ENCODE data around the gene BCOR. TPM values are rescaled to one million over a fixed set of nuclear protein-coding genes. Genes with fewer than 3 reads are reported as not detected.

The BCOR gene
- total RNA-seq, 1 experiment from 2014 or later = 134 TPM

DNA sequence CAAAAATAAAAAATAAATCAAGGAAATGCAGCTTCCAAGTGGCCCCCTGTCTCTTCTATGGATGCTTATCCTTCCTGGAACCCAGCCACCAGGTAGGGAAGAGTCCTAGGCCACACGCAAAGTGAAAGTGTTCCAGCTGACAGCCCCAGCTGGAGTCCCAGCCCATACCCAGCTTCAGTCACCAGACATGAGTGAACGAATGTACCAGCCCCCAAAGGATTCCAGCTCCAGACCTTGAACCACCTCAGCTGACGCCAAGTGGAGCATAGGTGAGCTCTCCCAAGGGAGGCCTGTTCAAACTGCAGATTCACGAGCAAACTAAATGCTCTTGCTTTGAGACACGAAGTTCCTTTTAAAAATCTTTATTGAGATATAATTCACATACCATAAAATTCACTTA is 62.0 kb downstream of the BCOR start:
- Histone ChIP-seq H4K8ac (replicated peaks; ENCODE audit: insufficient read length, low read depth, low read length) (no peak overlapping the region), H3T11ph (ENCODE audit: low read length) (no peak overlapping the region), H2AFZ (ENCODE audit: low read length) (no peak overlapping the region), H3K23me2 (ENCODE audit: insufficient read length, low read depth, low read length, poor library complexity, severe bottlenecking) (no peaks in the 10 kb centered on the region), H4K5ac (ENCODE audit: insufficient read length, low read depth, low read length) (no peak overlapping the region), H2BK20ac (ENCODE audit: low read depth, low read length, poor library complexity, severe bottlenecking) (no peak overlapping the region), H3K27me3 (ENCODE audit: insufficient read depth, low read length) (no peaks in the 10 kb centered on the region), H3K14ac (ENCODE audit: insufficient read depth, low read length) (no peak overlapping the region), H3K9me3 (ENCODE audit: control insufficient read depth, low read depth, low read length) (no peaks in the 10 kb centered on the region), H4K91ac (ENCODE audit: insufficient read length, low read depth, low read length) (no peak overlapping the region), H3K27ac (ENCODE audit: insufficient read length, low read depth, low read length) (no peak overlapping the region), H3K79me1 (ENCODE audit: insufficient read depth, low read depth, low read length, poor library complexity, severe bottlenecking) (no peaks in the 10 kb centered on the region), H2BK15ac (ENCODE audit: low read depth, low read length) (no peak overlapping the region), H2BK12ac (ENCODE audit: insufficient read length, low read depth, low read length) (no peak overlapping the region), H2BK120ac (ENCODE audit: low read depth, low read length, poor library complexity, severe bottlenecking) (no peak overlapping the region), H2BK5ac (ENCODE audit: insufficient read length, low read length) (no peak overlapping the region), H3K9ac (ENCODE audit: extremely low read depth, insufficient read length, low read length) (no peak overlapping the region), H3K4me2 (ENCODE audit: insufficient read depth, insufficient read length, low read length) (no peak overlapping the region), H3K79me2 (ENCODE audit: insufficient read depth, low read length) (no peaks in the 10 kb centered on the region), H3K4ac (ENCODE audit: low read depth, low read length) (no peak overlapping the region), H3K23ac (ENCODE audit: insufficient read length, low read depth, low read length) (no peak overlapping the region), H3K18ac (ENCODE audit: insufficient read length, low read depth, low read length) (no peak overlapping the region), H4K20me1 (ENCODE audit: control insufficient read depth, insufficient read depth, insufficient read length) (no peaks in the 10 kb centered on the region), H3K56ac (ENCODE audit: insufficient read length, low read depth, low read length) (no peak overlapping the region), H3K4me1 (ENCODE audit: insufficient read depth, low read length) (peaks cover 4% of the 10 kb centered on the region), H2AK5ac (ENCODE audit: insufficient read length, low read length) (no peak overlapping the region)
- Mint-ChIP-seq H3K9me3 (peaks cover 63 to 67% of the 10 kb centered on the region in 2 experiments), H3K4me3 (no peak overlapping the region), H3K27ac (no peak overlapping the region), H3K4me1 (peaks cover 8 to 9% of the 10 kb centered on the region in 2 experiments; a peak in 2 of 4 replicates), H3K27me3 (ENCODE audit: low read depth) (peaks cover 9% of the 10 kb centered on the region), H3K36me3 (ENCODE audit: insufficient read depth in 1 of 3, low read depth in 3 of 3) (peaks cover 0 to 8% (median 4%) of the 10 kb centered on the region in 3 experiments; a peak in 5 of 7 replicates)
- no peak for TF ChIP-seq CTCF (conservative IDR thresholded peaks at IDR 0.05)
- no peak for DNase-seq
- no CpG with 5 or more reads among the region's 5 CpGs for WGBS (ENCODE audit: extremely low coverage, insufficient read length, low lambda C conversion rate)

All from H9 (cell line).